A673 (cell line): Measurements from ENCODE around the gene GSTK1. TPM values are rescaled to one million over a fixed set of nuclear protein-coding genes. Genes with fewer than 3 reads are reported as not detected.
A peak's percentile ranks its signal among the peaks of the same experiment; 100 is the strongest.

Source experiments
- BruUV-seq: library from RNA; stranded (reverse); fragments of 400-500 nt; replicated peaks from 2 replicates; lab custom pipeline; 2021; lab: Mats Ljungman, UMichigan
- CTCF ChIA-PET: fragments of 300-600 bp; sonication (Branson Sonifier 250); formaldehyde crosslinking; loops from one replicate; lab custom pipeline; 2022; ENCODE audit warnings: antibody characterized with exemption; lab: Charles Lee
- POLR2A ChIA-PET: fragments of 300-600 bp; sonication (Branson Sonifier 250); formaldehyde crosslinking; loops from one replicate; lab custom pipeline; 2022; ENCODE audit warnings: antibody characterized with exemption; ENCODE audit not compliant: low non-redundant PET; lab: Charles Lee
- DNase-seq: peaks from one replicate; pipeline ENCODE4 v3.0.0-alpha.2; 2015; ENCODE audit warnings: low spot score
- H3K27ac ChIP-seq: fragments of 200-600 bp; sonication (generic); 2 replicates; pipeline ENCODE4 v1.5.1; 2016; ENCODE audit warnings: mixed run types, low read depth, mild to moderate bottlenecking, mixed read lengths, antibody characterized with exemption, low read length; ENCODE audit not compliant: poor library complexity, severe bottlenecking
- H3K27me3 ChIP-seq: fragments of 200-600 bp; sonication (generic); replicated peaks from 2 replicates; pipeline ENCODE4 v1.6.1; 2017; ENCODE audit warnings: mixed run types, low read depth, mild to moderate bottlenecking, mixed read lengths, antibody characterized with exemption, low read length; ENCODE audit not compliant: insufficient read depth, poor library complexity
- H3K36me3 ChIP-seq: fragments of 200-600 bp; sonication (generic); 2 replicates; pipeline ENCODE4 v1.6.1; 2016; ENCODE audit warnings: mixed run types, mild to moderate bottlenecking, mixed read lengths, antibody characterized with exemption, low read length; ENCODE audit not compliant: insufficient read depth, poor library complexity, severe bottlenecking
- H3K4me1 ChIP-seq: fragments of 200-600 bp; sonication (generic); 2 replicates; pipeline ENCODE4 v1.6.1; 2017; ENCODE audit warnings: mixed run types, mild to moderate bottlenecking, mixed read lengths, antibody characterized with exemption, low read length; ENCODE audit not compliant: insufficient read depth, poor library complexity, severe bottlenecking
- H3K4me3 ChIP-seq: fragments of 200-600 bp; sonication (generic); 2 replicates; pipeline ENCODE4 v1.5.1; 2016; ENCODE audit warnings: low read depth, mixed run types, mild to moderate bottlenecking, mixed read lengths, low read length; ENCODE audit not compliant: poor library complexity, severe bottlenecking
- H3K9me3 ChIP-seq: fragments of 200-600 bp; sonication (generic); 2 replicates; pipeline ENCODE4 v1.6.1; 2016; ENCODE audit warnings: mixed run types, low read depth, mild to moderate bottlenecking, mixed read lengths, antibody characterized with exemption, low read length; ENCODE audit not compliant: poor library complexity, severe bottlenecking
- EZH2 ChIP-seq: fragments of 200-600 bp; sonication (generic); IDR thresholded peaks from 2 replicates; pipeline ENCODE4 v1.6.1; 2017; ENCODE audit warnings: borderline replicate concordance, low read depth, mild to moderate bottlenecking, mixed read lengths, antibody characterized with exemption, low read length; ENCODE audit not compliant: poor library complexity, severe bottlenecking
- intact Hi-C: fragments of 100-400 bp; cut with micrococcal nuclease; formaldehyde crosslinking; loops from one replicate; pipeline ENCODE4 v1.10.0; 2022; ENCODE audit not compliant: unreplicated experiment
- total RNA-seq: library from RNA; stranded (reverse); gene quantifications from 2 replicates; pipeline ENCODE4 v1.2.3, GENCODE V29; 2021
- TF ChIP-seq, protein P1 (sequence below): fragments of 300-800, 200-600 bp; sonication (generic); conservative IDR thresholded peaks from 2 replicates; pipeline ENCODE4 v1.5.1; 2017; ENCODE audit warnings: low read depth, mild to moderate bottlenecking, antibody characterized with exemption, low read length, moderate library complexity, mixed read lengths

Gene GSTK1
- total RNA-seq, 1 experiment from 2014 or later, result 43.1 TPM

DNA sequence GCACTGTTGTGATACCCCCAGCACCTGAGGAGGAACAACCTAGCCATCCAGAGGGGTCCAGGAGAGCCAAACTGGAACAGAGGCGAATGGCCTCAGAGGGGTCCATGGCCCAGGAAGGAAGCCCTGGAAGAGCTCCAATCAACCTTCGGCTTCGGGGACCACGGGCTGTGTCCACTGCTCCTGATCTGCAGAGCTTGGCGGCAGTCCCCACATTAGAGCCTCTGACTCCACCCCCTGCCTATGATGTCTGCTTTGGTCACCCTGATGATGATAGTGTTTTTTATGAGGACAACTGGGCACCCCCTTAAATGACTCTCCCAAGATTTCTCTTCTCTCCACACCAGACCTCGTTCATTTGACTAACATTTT, 23.3 kb downstream of the GSTK1 start:
- Histone ChIP-seq H3K4me1 (peaks cover 16% of the 10 kb centered on the region), H3K36me3 (peaks cover 4% of the 10 kb centered on the region), H3K27me3 (no peaks in the 10 kb centered on the region), H3K27ac (no peak overlapping the region), H3K9me3 (no peaks in the 10 kb centered on the region), H3K4me3 (no peak overlapping the region)
- TF ChIP-seq EZH2, result no peak
- TF ChIP-seq, protein P1, sequence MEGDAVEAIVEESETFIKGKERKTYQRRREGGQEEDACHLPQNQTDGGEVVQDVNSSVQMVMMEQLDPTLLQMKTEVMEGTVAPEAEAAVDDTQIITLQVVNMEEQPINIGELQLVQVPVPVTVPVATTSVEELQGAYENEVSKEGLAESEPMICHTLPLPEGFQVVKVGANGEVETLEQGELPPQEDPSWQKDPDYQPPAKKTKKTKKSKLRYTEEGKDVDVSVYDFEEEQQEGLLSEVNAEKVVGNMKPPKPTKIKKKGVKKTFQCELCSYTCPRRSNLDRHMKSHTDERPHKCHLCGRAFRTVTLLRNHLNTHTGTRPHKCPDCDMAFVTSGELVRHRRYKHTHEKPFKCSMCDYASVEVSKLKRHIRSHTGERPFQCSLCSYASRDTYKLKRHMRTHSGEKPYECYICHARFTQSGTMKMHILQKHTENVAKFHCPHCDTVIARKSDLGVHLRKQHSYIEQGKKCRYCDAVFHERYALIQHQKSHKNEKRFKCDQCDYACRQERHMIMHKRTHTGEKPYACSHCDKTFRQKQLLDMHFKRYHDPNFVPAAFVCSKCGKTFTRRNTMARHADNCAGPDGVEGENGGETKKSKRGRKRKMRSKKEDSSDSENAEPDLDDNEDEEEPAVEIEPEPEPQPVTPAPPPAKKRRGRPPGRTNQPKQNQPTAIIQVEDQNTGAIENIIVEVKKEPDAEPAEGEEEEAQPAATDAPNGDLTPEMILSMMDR, result no peak
- ChIA-PET CTCF (no interaction called here), POLR2A (no interaction called here)
- BruUV-seq, result no TSS peak
- DNase-seq, result no peak
- intact Hi-C loops, result no loop called here

DNA sequence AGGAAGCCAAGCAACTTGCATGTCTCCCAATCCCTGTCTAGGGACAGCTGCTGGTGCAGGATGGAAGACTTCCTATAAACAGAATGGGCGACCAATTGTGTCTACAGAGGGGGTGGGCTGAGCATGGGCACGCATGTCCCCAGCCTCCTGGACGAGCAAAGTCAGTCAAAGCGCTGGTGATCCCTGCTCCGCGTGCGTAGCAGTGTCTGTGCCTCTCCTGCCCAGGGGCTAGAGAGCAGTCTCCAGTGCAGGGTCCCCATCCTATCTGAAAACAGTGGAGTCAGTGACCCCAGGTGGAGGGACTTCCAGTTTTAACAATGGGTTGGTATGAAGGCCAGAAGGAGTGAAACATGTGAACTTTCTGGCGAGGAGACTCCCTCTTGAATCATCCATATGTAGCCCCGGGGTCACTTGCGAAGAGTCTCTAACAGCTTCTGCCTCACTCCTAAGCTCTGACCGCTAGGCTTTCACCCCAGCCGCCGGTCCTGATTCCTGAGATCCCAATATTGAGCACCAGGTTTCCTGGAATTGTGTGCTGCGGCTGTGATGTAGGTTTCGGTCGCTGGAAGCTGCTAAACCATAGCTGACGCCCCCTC, 24.2 kb downstream of the GSTK1 start:
- no TSS peak for BruUV-seq
- no peaks in the 10 kb centered on the region for H3K9me3 ChIP-seq
- TF ChIP-seq, protein P1, result no peak
- no peak for TF ChIP-seq EZH2
- ChIA-PET POLR2A (no interaction called here), CTCF (interaction anchor here (1.5 kb wide), 1 partner anchor 47 kb away, joined by 4 read pairs; no protein-coding TSS in a partner anchor)
- peak overlapping the region; percentile 39 for H3K27ac ChIP-seq
- H3K4me1 ChIP-seq, result peaks cover 16% of the 10 kb centered on the region
- peaks cover 13% of the 10 kb centered on the region for H3K36me3 ChIP-seq
- intact Hi-C loops, result no loop called here
- H3K4me3 ChIP-seq, result no peak overlapping the region
- no peaks in the 10 kb centered on the region for H3K27me3 ChIP-seq
- no peak for DNase-seq

DNA sequence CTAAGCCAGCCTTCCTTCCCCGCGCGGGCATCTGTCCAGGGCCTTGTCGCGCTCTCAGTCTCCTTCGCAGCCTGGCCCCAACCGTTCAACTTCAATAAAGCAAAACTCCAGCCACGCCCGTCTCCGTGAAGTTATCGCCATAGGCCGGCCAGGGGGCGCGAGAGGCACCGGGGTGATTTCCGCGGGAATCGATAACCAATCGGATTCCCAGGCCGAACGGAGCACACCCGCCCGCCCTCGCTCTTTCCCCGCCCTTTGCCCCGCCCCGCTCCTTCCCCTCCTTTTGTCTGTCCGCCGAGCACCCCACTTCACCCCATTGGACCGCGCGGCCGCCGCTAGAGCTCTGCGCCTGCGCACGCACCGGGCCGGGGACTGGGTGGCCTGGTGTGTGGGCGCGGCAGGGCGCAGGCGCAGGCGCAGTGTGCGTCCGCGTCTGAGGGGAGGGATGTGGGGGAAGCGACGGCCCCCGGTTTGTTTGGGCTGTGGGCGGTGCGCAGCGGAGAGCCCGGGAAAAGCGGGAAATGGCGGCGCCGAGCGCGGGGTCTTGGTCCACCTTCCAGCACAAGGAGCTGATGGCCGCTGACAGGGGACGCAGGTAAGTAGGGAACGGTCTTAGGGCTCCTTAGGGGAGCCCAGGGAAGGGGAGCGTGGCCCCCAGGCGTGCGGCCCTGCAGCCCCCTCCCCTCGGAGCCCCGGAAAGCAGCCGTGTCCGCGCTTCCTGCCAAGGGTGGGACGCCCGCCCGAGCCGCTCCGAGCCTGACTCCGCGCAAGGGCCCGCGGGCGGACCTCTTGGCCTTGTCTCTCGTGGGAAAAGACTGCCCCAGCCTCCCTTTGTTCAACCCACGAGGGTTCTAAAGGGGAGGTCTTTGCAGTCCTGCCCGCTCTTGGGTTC, 24.9 kb downstream of the GSTK1 start, which contains the start of gene CASP2:
Gene CASP2, plus strand, starts transcription at position 417 of the 892 bp plus-strand sequence. Its CDS starts 105 bp downstream, at position 522.
- no TSS peak for BruUV-seq
- Histone ChIP-seq H3K9me3 (no peaks in the 10 kb centered on the region), H3K36me3 (peaks cover 21% of the 10 kb centered on the region), H3K4me1 (peaks cover 16% of the 10 kb centered on the region), H3K27me3 (no peaks in the 10 kb centered on the region), H3K4me3 (peak within 1 kb of the TSS; percentile 80), H3K27ac (peak within 1 kb of the TSS; percentile 97)
- CTCF ChIA-PET, result interaction anchor here (1.5 kb wide), 1 partner anchor 48 kb away, joined by 4 read pairs; no protein-coding TSS in a partner anchor
- intact Hi-C loops, result no loop called here
- peak; percentile 98 for DNase-seq
- TF ChIP-seq EZH2, result no peak
- TF ChIP-seq, protein P1, result peak; percentile 35; the same call in 1 of the 2 replicates
- POLR2A ChIA-PET, result no interaction called here
